PC-9 (cell line): ENCODE results near the gene SNX9. TPM values are rescaled to one million over a fixed set of nuclear protein-coding genes. Genes with fewer than 3 reads are reported as not detected.

Experiments used
- BruUV-seq: library from RNA; stranded (reverse); fragments of 400-500 nt; replicated peaks from 2 replicates; lab custom pipeline; 2021; lab: Mats Ljungman, UMichigan
- CTCF ChIA-PET: fragments of 300-600 bp; sonication (Branson Sonifier 250); formaldehyde crosslinking; loops from one replicate; lab custom pipeline; 2022; ENCODE audit warnings: antibody characterized with exemption; lab: Charles Lee
- POLR2A ChIA-PET: fragments of 300-600 bp; sonication (Branson Sonifier 250); formaldehyde crosslinking; loops from one replicate; lab custom pipeline; 2022; ENCODE audit warnings: antibody characterized with exemption; ENCODE audit not compliant: unreplicated experiment; lab: Charles Lee
- DNase-seq, 2 experiments: peaks; one replicate each; pipeline versions ENCODE4 v3.0.0 to v3.0.0-alpha.2; 2015 to 2022; ENCODE audit warnings: mixed read lengths in 1 of 2
- H2AFZ ChIP-seq: fragments of 200-600 bp; sonication (generic); 2 replicates; pipeline ENCODE4 v1.8.1; 2017; ENCODE audit warnings: antibody characterized with exemption
- H3F3A ChIP-seq: fragments of 200-600 bp; sonication (generic); 2 replicates; pipeline ENCODE4 v1.8.1; 2017; ENCODE audit warnings: antibody characterized with exemption, mild to moderate bottlenecking, low read depth; ENCODE audit not compliant: insufficient read depth
- H3K27ac ChIP-seq: fragments of 200-600 bp; sonication (generic); 2 replicates; pipeline ENCODE4 v1.6.1; 2016; ENCODE audit warnings: mixed run types
- H3K27me3 ChIP-seq: fragments of 200-600 bp; sonication (generic); 2 replicates; pipeline ENCODE4 v1.6.1; 2016; ENCODE audit warnings: low read depth, mixed run types; ENCODE audit not compliant: insufficient read depth
- H3K36me3 ChIP-seq: fragments of 200-600 bp; sonication (generic); 2 replicates; pipeline ENCODE4 v1.6.1; 2016; ENCODE audit warnings: low read depth, mixed run types
- H3K4me1 ChIP-seq: fragments of 200-600 bp; sonication (generic); replicated peaks from 2 replicates; pipeline ENCODE4 v1.6.1; 2016; ENCODE audit warnings: mixed run types; ENCODE audit not compliant: insufficient read depth
- H3K4me2 ChIP-seq: fragments of 200-600 bp; sonication (generic); 2 replicates; pipeline ENCODE4 v1.6.1; 2017; ENCODE audit warnings: mixed run types
- H3K4me3 ChIP-seq: fragments of 200-600 bp; sonication (generic); 2 replicates; pipeline ENCODE4 v1.6.1; 2016; ENCODE audit warnings: mixed run types
- H3K79me2 ChIP-seq: fragments of 200-600 bp; sonication (generic); 2 replicates; pipeline ENCODE4 v1.6.1; 2017; ENCODE audit warnings: low read depth, mixed run types
- H3K9me2 ChIP-seq: fragments of 200-600 bp; sonication (generic); 2 replicates; pipeline ENCODE4 v1.8.1; 2017; ENCODE audit warnings: mild to moderate bottlenecking; ENCODE audit not compliant: insufficient read depth
- H3K9me3 ChIP-seq: fragments of 200-600 bp; sonication (generic); 2 replicates; pipeline ENCODE4 v1.8.1; 2016; ENCODE audit warnings: low read depth; ENCODE audit not compliant: insufficient read depth
- H4K20me1 ChIP-seq: fragments of 200-600 bp; sonication (generic); 2 replicates; pipeline ENCODE4 v1.8.1; 2017; ENCODE audit not compliant: insufficient read depth
- EZH2 ChIP-seq: fragments of 200-600 bp; sonication (generic); IDR thresholded peaks from 2 replicates; pipeline ENCODE4 v1.8.0; 2017; ENCODE audit warnings: antibody characterized with exemption, low read depth
- intact Hi-C: fragments of 100-400 bp; cut with micrococcal nuclease; formaldehyde crosslinking; loops from one replicate; pipeline ENCODE4 v1.10.0; 2022; ENCODE audit not compliant: unreplicated experiment
- total RNA-seq: library from RNA; stranded (reverse); gene quantifications from 2 replicates; pipeline ENCODE4 v1.2.3, GENCODE V29; 2021
- TF ChIP-seq, protein P1 (sequence below): fragments of 200-600 bp; sonication (generic); conservative IDR thresholded peaks from 2 replicates; pipeline ENCODE4 v1.6.1; 2017; ENCODE audit warnings: mixed run types, antibody characterized with exemption, mild to moderate bottlenecking, moderate library complexity

SNX9 gene
- total RNA-seq, 1 experiment from 2014 or later, result 25.0 TPM

DNA sequence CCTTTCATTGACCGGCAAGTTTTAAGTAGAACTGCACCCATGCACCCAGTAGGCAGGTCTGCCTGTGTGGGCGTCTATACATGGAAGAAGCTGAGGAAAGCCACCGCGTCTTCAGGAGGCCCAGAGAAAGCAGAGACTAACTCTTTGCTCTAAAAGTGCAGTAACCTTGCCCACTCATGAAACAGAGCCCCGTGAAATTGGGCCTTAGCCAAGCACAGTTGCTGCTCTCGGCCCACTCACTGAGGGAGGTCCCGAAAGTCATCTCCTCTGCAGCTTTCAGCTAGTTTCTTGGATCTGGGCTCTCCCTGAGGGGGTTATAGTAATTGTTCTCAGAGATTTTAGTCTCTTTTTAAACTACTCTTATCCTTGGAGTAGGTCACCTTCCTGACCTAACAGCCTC, 84.6 kb downstream of the SNX9 start:
- intact Hi-C loops, result no loop called here

GRCh38 chr6:157908369-157909281, 85.6 kb downstream of the SNX9 start:
- H3K4me3 ChIP-seq, result no peak overlapping the region
- no peak for DNase-seq
- peaks cover 12% of the 10 kb centered on the region; the same call in 1 of the 2 replicates for H3K36me3 ChIP-seq
- no peak overlapping the region for H3K27ac ChIP-seq
- H3K4me2 ChIP-seq, result no peak overlapping the region
- no peaks in the 10 kb centered on the region for H3K4me1 ChIP-seq
- no peaks in the 10 kb centered on the region for H4K20me1 ChIP-seq
- no peaks in the 10 kb centered on the region; the same call in 1 of the 2 replicates for H3F3A ChIP-seq
- ChIA-PET CTCF (no interaction called here), POLR2A (no interaction called here)
- H3K79me2 ChIP-seq, result no peaks in the 10 kb centered on the region
- no TSS peak for BruUV-seq
- intact Hi-C loops, result no loop called here
- no peak overlapping the region for H2AFZ ChIP-seq
- no peaks in the 10 kb centered on the region for H3K27me3 ChIP-seq
- TF ChIP-seq, protein P1, sequence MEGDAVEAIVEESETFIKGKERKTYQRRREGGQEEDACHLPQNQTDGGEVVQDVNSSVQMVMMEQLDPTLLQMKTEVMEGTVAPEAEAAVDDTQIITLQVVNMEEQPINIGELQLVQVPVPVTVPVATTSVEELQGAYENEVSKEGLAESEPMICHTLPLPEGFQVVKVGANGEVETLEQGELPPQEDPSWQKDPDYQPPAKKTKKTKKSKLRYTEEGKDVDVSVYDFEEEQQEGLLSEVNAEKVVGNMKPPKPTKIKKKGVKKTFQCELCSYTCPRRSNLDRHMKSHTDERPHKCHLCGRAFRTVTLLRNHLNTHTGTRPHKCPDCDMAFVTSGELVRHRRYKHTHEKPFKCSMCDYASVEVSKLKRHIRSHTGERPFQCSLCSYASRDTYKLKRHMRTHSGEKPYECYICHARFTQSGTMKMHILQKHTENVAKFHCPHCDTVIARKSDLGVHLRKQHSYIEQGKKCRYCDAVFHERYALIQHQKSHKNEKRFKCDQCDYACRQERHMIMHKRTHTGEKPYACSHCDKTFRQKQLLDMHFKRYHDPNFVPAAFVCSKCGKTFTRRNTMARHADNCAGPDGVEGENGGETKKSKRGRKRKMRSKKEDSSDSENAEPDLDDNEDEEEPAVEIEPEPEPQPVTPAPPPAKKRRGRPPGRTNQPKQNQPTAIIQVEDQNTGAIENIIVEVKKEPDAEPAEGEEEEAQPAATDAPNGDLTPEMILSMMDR, result no peak
- TF ChIP-seq EZH2, result no peak
- H3K9me3 ChIP-seq, result no peaks in the 10 kb centered on the region
- H3K9me2 ChIP-seq, result no peaks in the 10 kb centered on the region

More for the DNA sequence above, 84.6 kb downstream of the SNX9 start:
- DNase-seq, result no peak
- Histone ChIP-seq H3K27me3 (no peaks in the 10 kb centered on the region), H3K4me3 (no peak overlapping the region), H3K27ac (no peak overlapping the region), H3K4me2 (no peak overlapping the region), H3K4me1 (no peaks in the 10 kb centered on the region), H3K9me3 (no peaks in the 10 kb centered on the region), H3F3A (no peaks in the 10 kb centered on the region; the same call in 1 of the 2 replicates), H4K20me1 (no peaks in the 10 kb centered on the region), H2AFZ (no peak overlapping the region), H3K79me2 (no peaks in the 10 kb centered on the region), H3K36me3 (peaks cover 12% of the 10 kb centered on the region; the same call in 1 of the 2 replicates), H3K9me2 (no peaks in the 10 kb centered on the region)
- ChIA-PET POLR2A (interaction anchor here (0.6 kb wide), 1 partner anchor 243 kb away, joined by 3 read pairs; no protein-coding TSS in a partner anchor), CTCF (no interaction called here)
- TF ChIP-seq EZH2, result no peak
- TF ChIP-seq, protein P1, result no peak
- BruUV-seq, result no TSS peak

GRCh38 chr6:157909282-157909664, 86.2 kb downstream of the SNX9 start:
- intact Hi-C loops, result no loop called here
- Histone ChIP-seq H3K79me2 (no peaks in the 10 kb centered on the region), H3K4me3 (no peak overlapping the region), H2AFZ (no peak overlapping the region), H3K36me3 (peaks cover 12% of the 10 kb centered on the region; the same call in 1 of the 2 replicates), H3K27ac (no peak overlapping the region), H3K27me3 (no peaks in the 10 kb centered on the region), H3K4me2 (no peak overlapping the region), H3K9me3 (no peaks in the 10 kb centered on the region), H3F3A (no peaks in the 10 kb centered on the region; the same call in 1 of the 2 replicates), H3K4me1 (no peaks in the 10 kb centered on the region), H4K20me1 (no peaks in the 10 kb centered on the region), H3K9me2 (no peaks in the 10 kb centered on the region)
- CTCF ChIA-PET, result no interaction called here
- no TSS peak for BruUV-seq
- TF ChIP-seq EZH2, result no peak
- TF ChIP-seq, protein P1, result no peak
- POLR2A ChIA-PET, result no interaction called here
- no peak for DNase-seq
